Heart left ventricle (tissue), 16 donors: ENCODE results near the gene SCFD2. TPM values are rescaled to one million over a fixed set of nuclear protein-coding genes. Genes with fewer than 3 reads are reported as not detected.
"Not testable (repeated sequence)": the region's sequence is repeated elsewhere in the genome, so short reads cannot be mapped to it uniquely, and the experiment has no call there.

ENCODE experiments used
- ATAC-seq, 4 donors: fragments of 200-7000 bp; cut with Tn5 transposase; one replicate each; pipeline ENCODE4 v1.9.1; 2020 to 2022; ENCODE audit warnings: moderate library complexity in 4 of 4, mild to moderate bottlenecking in 3 of 4, moderate number of reproducible peaks in 1 of 4
- DNase-seq, 5 donors: peaks; one replicate each; pipeline ENCODE4 v3.0.0-alpha.2; 2020
- H3K27ac ChIP-seq, 12 donors: fragments of 200-600 bp; sonication (generic) in 4 of 12; one replicate each; pipeline versions ENCODE4 v1.5.0 to v1.8.0; 2016 to 2022; ENCODE audit warnings: mild to moderate bottlenecking in 2 of 12
- H3K27me3 ChIP-seq, 9 donors: fragments of 200-600 bp; sonication (generic) in 2 of 9; one replicate each; pipeline versions ENCODE4 v1.5.1 to v1.8.0; 2016 to 2022; ENCODE audit warnings: mild to moderate bottlenecking in 3 of 9
- H3K36me3 ChIP-seq, 9 donors: fragments of 200-600 bp; sonication (generic) in 2 of 9; one replicate each; pipeline versions ENCODE4 v1.5.0 to v1.8.0; 2018 to 2022; ENCODE audit warnings: mild to moderate bottlenecking in 2 of 9
- H3K4me1 ChIP-seq, 12 donors: fragments of 200-600 bp; sonication (generic) in 4 of 12; one replicate each; pipeline versions ENCODE4 v1.5.0 to v1.8.0; 2016 to 2022; ENCODE audit warnings: mild to moderate bottlenecking in 3 of 12
- H3K4me3 ChIP-seq, 12 donors: fragments of 200-600 bp; sonication (generic) in 4 of 12; one replicate each; pipeline versions ENCODE4 v1.5.0 to v1.8.0; 2017 to 2022; ENCODE audit warnings: mild to moderate bottlenecking in 9 of 12, moderate library complexity in 4 of 12
- H3K9me3 ChIP-seq, 12 donors: fragments of 200-600 bp; sonication (generic) in 4 of 12; one replicate each; pipeline versions ENCODE4 v1.5.0 to v1.8.0; 2016 to 2022; ENCODE audit warnings: mild to moderate bottlenecking in 1 of 12
- POLR2A ChIP-seq, 2 donors: fragments of 450-650 bp; IDR thresholded peaks; one replicate each; pipeline ENCODE4 v1.6.1; 2017; ENCODE audit warnings: antibody characterized with exemption in 2 of 2, mild to moderate bottlenecking in 2 of 2, moderate library complexity in 2 of 2
- WGBS, 4 donors: extraction: QIAGEN DNeasy Blood & Tissue Kit in 2 of 4; methylation state at CpG; one replicate each; pipeline versions ENCODE4 v1.1.5 to v1.1.7; 2013 to 2018; 5-methylcytosine and 5-hydroxymethylcytosine counted together
- intact Hi-C, 10 donors: fragments of 100-400 bp; cut with DNase I; formaldehyde crosslinking; loops; one replicate each; pipeline versions ENCODE4 v1.11.1 to v1.14.2; 2022
- polyA plus RNA-seq, 2 donors: library from polyadenylated mRNA; stranded (reverse); fragments of 200-250 nt; gene quantifications; one replicate each; pipeline ENCODE4 v1.2.3, GENCODE V29; 2013
- total RNA-seq, 9 donors: library from RNA; depleted of rRNA in 2 of 9; stranded (reverse); fragments of >200 nt in 2 of 9; fragmentation: NEBNext Ultra II Directional in 3 of 9; extraction: Animal tissue kit (Norgen Biotek cat#: 25700) in 3 of 9; gene quantifications; one replicate each; pipeline versions ENCODE4 v1.1.0 to v1.2.4, GENCODE V29; 2016 to 2023
- TF ChIP-seq, protein P1 (sequence below), 12 donors: fragments of 200-600 bp; sonication (generic) in 4 of 12; IDR thresholded peaks; one replicate each; pipeline versions ENCODE4 v1.5.0 to v1.8.0; 2018 to 2022; ENCODE audit warnings: antibody characterized with exemption in 12 of 12, mild to moderate bottlenecking in 5 of 12
- donor health status: ischemic (EF 13 %, LVEDD 7.1; RV severe dilation, severe dysfunction).
- donor health status: healthy with polysubstance abuse.
- donor health status: DM: no; HTN: yes; CAD: no.
- donor health status: DM: no; HTN: no; CAD: no.
- donor health status: ischemic (EF 25% LVEDD 6.9; RV normal size, moderate dysfunction).
- donor health status: ischemic (EF 25% LVEDD 5.7; RV mildly dilated, moderate dysfunction).
- donor health status: healthy.
- donor health status: DM: yes; HTN: yes; CAD: no.
- donor health status: ischemic (EF 35%, LVEDD 5.7; RV mildly dilated, moderate dysfunction).
- donor health status: nonischemic (EF 11% LVEDD 7.7; RV severe dilation, severe dysfunction).
- donor health status: DM: yes; HTN: yes; CAD: no.
- donor health status: PGD.
- donor health status: ischemic (EF 29% LVEDD 5.4; RV normal size, mild dysfunction).
- donor health status: nonischemic (EF 23%, LVEDD 6.1; RV moderate dilation, normal function).

SCFD2 gene
- total and polyA plus RNA-seq, 11 donors: 3.7 to 14.0 (median 9.8) TPM

DNA sequence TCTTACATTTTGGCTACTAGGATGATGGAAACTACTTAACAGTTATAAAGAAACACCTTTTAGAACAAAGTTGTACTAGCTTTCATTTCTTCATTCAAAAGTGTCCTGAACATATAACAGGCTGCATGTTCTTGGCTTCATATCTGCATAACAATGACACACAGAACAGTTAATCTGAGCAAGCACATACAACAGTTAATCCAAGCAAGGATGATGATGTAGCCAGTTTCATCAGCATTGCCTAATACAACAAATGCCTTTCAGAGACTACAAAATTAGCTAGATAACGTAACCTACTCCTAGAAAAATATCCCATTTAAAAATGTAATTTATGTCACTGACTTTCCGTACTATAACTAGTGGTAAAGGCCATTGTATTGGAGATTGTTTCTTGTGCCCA, 182.1 kb downstream of the SCFD2 start:
- no peak overlapping the region for H3K4me3 ChIP-seq
- TF ChIP-seq, protein P1, sequence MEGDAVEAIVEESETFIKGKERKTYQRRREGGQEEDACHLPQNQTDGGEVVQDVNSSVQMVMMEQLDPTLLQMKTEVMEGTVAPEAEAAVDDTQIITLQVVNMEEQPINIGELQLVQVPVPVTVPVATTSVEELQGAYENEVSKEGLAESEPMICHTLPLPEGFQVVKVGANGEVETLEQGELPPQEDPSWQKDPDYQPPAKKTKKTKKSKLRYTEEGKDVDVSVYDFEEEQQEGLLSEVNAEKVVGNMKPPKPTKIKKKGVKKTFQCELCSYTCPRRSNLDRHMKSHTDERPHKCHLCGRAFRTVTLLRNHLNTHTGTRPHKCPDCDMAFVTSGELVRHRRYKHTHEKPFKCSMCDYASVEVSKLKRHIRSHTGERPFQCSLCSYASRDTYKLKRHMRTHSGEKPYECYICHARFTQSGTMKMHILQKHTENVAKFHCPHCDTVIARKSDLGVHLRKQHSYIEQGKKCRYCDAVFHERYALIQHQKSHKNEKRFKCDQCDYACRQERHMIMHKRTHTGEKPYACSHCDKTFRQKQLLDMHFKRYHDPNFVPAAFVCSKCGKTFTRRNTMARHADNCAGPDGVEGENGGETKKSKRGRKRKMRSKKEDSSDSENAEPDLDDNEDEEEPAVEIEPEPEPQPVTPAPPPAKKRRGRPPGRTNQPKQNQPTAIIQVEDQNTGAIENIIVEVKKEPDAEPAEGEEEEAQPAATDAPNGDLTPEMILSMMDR (IDR thresholded peaks at IDR 0.05): no peak
- TF ChIP-seq POLR2A (IDR thresholded peaks at IDR 0.05): no peak
- H3K36me3 ChIP-seq: no peaks in the 10 kb centered on the region
- no peak overlapping the region for H3K27ac ChIP-seq
- H3K27me3 ChIP-seq: no peaks in the 10 kb centered on the region
- DNase-seq (no peak), ATAC-seq (no peak)
- H3K9me3 ChIP-seq: peaks cover 0 to 7% (median 0%) of the 10 kb centered on the region in 12 donors
- intact Hi-C loops: no loop called here
- WGBS, 4 donors: 93 to 98% (median 96%) methylated on average over 2 of the region's 2 CpGs
- peaks cover 0 to 8% (median 0%) of the 10 kb centered on the region in 12 donors for H3K4me1 ChIP-seq

DNA sequence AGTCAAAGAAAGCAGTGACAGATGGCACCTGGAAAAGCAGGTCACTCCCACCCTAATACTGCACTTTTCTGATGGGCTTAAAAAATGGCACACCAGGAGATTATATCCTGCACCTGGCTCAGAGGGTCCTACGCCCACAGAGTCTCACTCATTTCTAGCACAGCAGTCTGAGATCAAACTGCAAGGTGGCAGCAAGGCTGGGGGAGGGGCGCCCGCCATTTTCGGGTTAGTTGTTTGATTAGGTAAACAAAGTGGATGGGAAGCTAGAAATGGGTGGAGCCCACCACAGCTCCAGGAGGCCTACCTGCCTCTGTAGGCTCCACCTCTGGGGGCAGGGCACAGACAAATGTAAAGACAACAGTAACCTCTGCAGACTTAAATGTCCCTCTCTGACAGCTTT, 188.1 kb downstream of the SCFD2 start:
- H3K36me3 ChIP-seq, H3K4me3 ChIP-seq, H3K27me3 ChIP-seq, DNase-seq, H3K4me1 ChIP-seq, ATAC-seq, H3K27ac ChIP-seq, intact Hi-C loops: not testable (repeated sequence)
- H3K9me3 ChIP-seq: peaks cover 0 to 26% (median 0%) of the 10 kb centered on the region in 12 donors
- WGBS, 4 donors: 94 to 98% (median 97%) methylated on average over 4 of the region's 4 CpGs

DNA sequence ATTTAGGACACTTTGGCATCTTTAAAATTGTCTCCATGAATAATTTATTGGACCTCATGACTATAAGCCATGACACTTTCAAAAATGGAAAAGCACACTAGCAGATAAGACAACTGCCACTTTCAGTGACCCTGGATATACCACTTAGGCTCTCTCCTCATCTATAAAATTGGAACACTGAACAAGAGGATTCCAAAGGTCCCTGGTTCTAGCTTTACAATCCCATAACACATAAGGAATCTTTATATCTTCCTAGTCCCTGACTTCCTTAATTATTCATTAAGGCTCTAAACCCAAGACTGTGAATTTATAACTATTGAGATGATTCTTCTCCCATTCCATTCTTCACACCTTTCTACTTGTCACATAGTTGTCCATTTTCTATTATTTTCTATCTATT, 190.2 kb downstream of the SCFD2 start:
- intact Hi-C loops: no loop called here
- no peak overlapping the region for H3K27ac ChIP-seq
- H3K4me3 ChIP-seq: no peak overlapping the region
- no peaks in the 10 kb centered on the region for H3K36me3 ChIP-seq
- peaks cover 0 to 26% (median 0%) of the 10 kb centered on the region in 12 donors for H3K9me3 ChIP-seq
- TF ChIP-seq, protein P1 (IDR thresholded peaks at IDR 0.05): no peak
- TF ChIP-seq POLR2A (IDR thresholded peaks at IDR 0.05): no peak
- ATAC-seq: no peak
- no peaks in the 10 kb centered on the region for H3K4me1 ChIP-seq
- H3K27me3 ChIP-seq: no peaks in the 10 kb centered on the region
- no peak for DNase-seq

DNA sequence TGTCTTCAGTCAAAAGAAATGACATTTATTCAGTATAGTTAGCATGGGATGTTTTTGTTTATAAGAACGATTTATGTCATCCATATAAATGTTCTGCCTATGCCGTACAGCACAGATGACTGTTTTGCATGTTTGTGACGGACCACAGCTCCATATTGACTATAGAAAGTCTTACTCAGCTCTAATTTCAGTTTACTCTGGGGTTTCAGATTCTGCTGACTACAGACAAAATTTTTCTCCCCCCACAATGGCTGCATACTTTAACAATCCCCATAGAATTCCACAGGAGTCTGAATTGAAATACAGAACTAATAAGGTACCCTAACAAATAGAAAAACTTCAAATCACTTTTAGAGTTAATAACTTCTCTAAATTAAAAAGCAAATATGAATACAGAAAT, 191.0 kb downstream of the SCFD2 start:
- no peak for TF ChIP-seq POLR2A (IDR thresholded peaks at IDR 0.05)
- TF ChIP-seq, protein P1 (IDR thresholded peaks at IDR 0.05): no peak
- WGBS, 4 donors: 92 to 97% (median 94%) methylated on average over 3 of the region's 3 CpGs

DNA sequence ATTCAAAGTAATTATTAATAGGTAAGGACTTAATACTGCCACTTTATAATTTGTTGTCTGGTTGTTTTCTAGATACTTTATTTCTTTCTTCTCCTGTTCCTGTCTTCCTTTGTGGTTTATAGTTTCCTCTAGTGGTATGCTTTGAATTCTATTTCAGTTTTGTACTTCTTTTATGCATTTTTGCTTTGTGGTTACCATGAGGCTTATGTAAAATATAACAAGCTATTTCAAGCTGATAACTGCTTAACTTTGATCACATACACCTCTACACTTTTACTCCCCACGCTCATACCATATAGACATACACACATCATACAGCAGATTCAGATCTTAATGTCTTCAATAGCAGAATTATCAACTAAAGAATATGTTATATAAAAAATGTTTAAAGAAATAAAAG, 192.3 kb downstream of the SCFD2 start:
- Histone ChIP-seq H3K9me3 (peaks cover 0 to 19% (median 0%) of the 10 kb centered on the region in 12 donors), H3K4me1 (no peaks in the 10 kb centered on the region), H3K27ac (no peak overlapping the region), H3K27me3 (no peaks in the 10 kb centered on the region), H3K36me3 (no peaks in the 10 kb centered on the region), H3K4me3 (no peak overlapping the region)
- intact Hi-C loops: no loop called here
- TF ChIP-seq, protein P1 (IDR thresholded peaks at IDR 0.05): no peak
- TF ChIP-seq POLR2A (IDR thresholded peaks at IDR 0.05): no peak
- no peak for ATAC-seq
- 90 to 99% (median 97%) methylated on average over 1 of the region's 1 CpG for WGBS, 4 donors
- DNase-seq: no peak

More for the DNA sequence above, 191.0 kb downstream of the SCFD2 start:
- no peaks in the 10 kb centered on the region for H3K36me3 ChIP-seq
- intact Hi-C loops: no loop called here
- H3K27me3 ChIP-seq: no peaks in the 10 kb centered on the region
- peaks cover 0 to 26% (median 0%) of the 10 kb centered on the region in 12 donors for H3K9me3 ChIP-seq
- H3K4me1 ChIP-seq: no peaks in the 10 kb centered on the region
- no peak overlapping the region for H3K4me3 ChIP-seq
- no peak for ATAC-seq
- H3K27ac ChIP-seq: no peak overlapping the region
- no peak for DNase-seq
